Measurements from ENCODE around the gene CRIP2.

Gene CRIP2

GRCh38 chr14:105439710-105440553, 34.7 kb upstream of the CRIP2 start:
- Histone ChIP-seq H3K9ac (no peak overlapping the region), H3K27me3 (no peaks in the 10 kb centered on the region), H3K36me3 (peaks cover 50 to 84% (median 75%) of the 10 kb centered on the region in 11 experiments), H3K9me3 (replicated peaks in 1 of 11) (peaks cover 0 to 24% (median 5%) of the 10 kb centered on the region in 11 experiments; a peak in 10 of 22 replicates), H3K4me3 (no peak overlapping the region), H3K27ac (peak overlapping the region in 1 of 11 experiments; percentile 3; a peak in 1 of 22 replicates), H3K4me1 (peaks cover 17 to 78% (median 46%) of the 10 kb centered on the region in 10 experiments), H4K20me1 (peaks cover 65 to 99% (median 95%) of the 10 kb centered on the region in 11 experiments), H3K4me2 (no peak overlapping the region)
- no peak for TF ChIP-seq Cebpa-rat (IDR thresholded peaks at IDR 0.05)

GRCh38 chr14:105440554-105440900, 34.1 kb upstream of the CRIP2 start:
- Histone ChIP-seq H4K20me1 (peaks cover 66 to 99% (median 95%) of the 10 kb centered on the region in 11 experiments), H3K36me3 (peaks cover 50 to 78% (median 71%) of the 10 kb centered on the region in 11 experiments), H3K4me1 (peaks cover 16 to 78% (median 46%) of the 10 kb centered on the region in 10 experiments), H3K27ac (no peak overlapping the region), H3K4me3 (no peak overlapping the region), H3K27me3 (no peaks in the 10 kb centered on the region), H3K4me2 (0 out of 22 replicates have a peak overlapping the region, but pooled peaks of 1 of the 11 experiments have one; percentile 10), H3K9ac (no peak overlapping the region), H3K9me3 (replicated peaks in 1 of 11) (peaks cover 0 to 18% (median under 1%) of the 10 kb centered on the region in 11 experiments; a peak in 8 of 22 replicates)
- TF ChIP-seq Cebpa-rat (IDR thresholded peaks at IDR 0.05): no peak

- no peak overlapping the region for H3K4me3 ChIP-seq
- H3K27ac ChIP-seq: no peak overlapping the region
- peaks cover 12 to 78% (median 46%) of the 10 kb centered on the region in 10 experiments for H3K4me1 ChIP-seq
- H3K9ac ChIP-seq: no peak overlapping the region
- H3K36me3 ChIP-seq: peaks cover 50 to 77% (median 67%) of the 10 kb centered on the region in 11 experiments
- no peak for TF ChIP-seq Cebpa-rat (IDR thresholded peaks at IDR 0.05)
- peaks cover 66 to 99% (median 95%) of the 10 kb centered on the region in 11 experiments for H4K20me1 ChIP-seq
- H3K4me2 ChIP-seq: 0 out of 22 replicates have a peak overlapping the region, but pooled peaks of 1 of the 11 experiments have one; percentile 10
- no peaks in the 10 kb centered on the region for H3K27me3 ChIP-seq
- peaks cover 0 to 13% (median 0%) of the 10 kb centered on the region in 11 experiments; a peak in 7 of 22 replicates for H3K9me3 ChIP-seq (replicated peaks in 1 of 11)
Observed at GRCh38 chr14:105440992-105441391, 33.6 kb upstream of the CRIP2 start.

- Histone ChIP-seq H3K9me3 (replicated peaks in 1 of 11) (peaks cover 0 to 3% (median 0%) of the 10 kb centered on the region in 11 experiments; a peak in 3 of 22 replicates), H3K27ac (no peak overlapping the region), H3K27me3 (no peaks in the 10 kb centered on the region), H3K4me3 (no peak overlapping the region), H3K9ac (no peak overlapping the region; a peak in 1 of 22 replicates), H3K4me1 (peaks cover 12 to 78% (median 46%) of the 10 kb centered on the region in 10 experiments; a peak in 19 of 20 replicates), H3K4me2 (no peak overlapping the region), H3K36me3 (peaks cover 45 to 77% (median 64%) of the 10 kb centered on the region in 11 experiments), H4K20me1 (peaks cover 66 to 99% (median 95%) of the 10 kb centered on the region in 11 experiments)
- no peak for TF ChIP-seq Cebpa-rat (IDR thresholded peaks at IDR 0.05)
Observed at GRCh38 chr14:105442125-105442524, 32.5 kb upstream of the CRIP2 start.

- Histone ChIP-seq H3K4me2 (no peak overlapping the region), H3K4me3 (no peak overlapping the region), H3K9me3 (replicated peaks in 1 of 11) (no peaks in the 10 kb centered on the region), H3K4me1 (peaks cover 12 to 78% (median 47%) of the 10 kb centered on the region in 10 experiments; a peak in 19 of 20 replicates), H4K20me1 (peaks cover 66 to 99% (median 95%) of the 10 kb centered on the region in 11 experiments), H3K27ac (no peak overlapping the region), H3K36me3 (peaks cover 39 to 74% (median 58%) of the 10 kb centered on the region in 11 experiments), H3K9ac (no peak overlapping the region), H3K27me3 (no peaks in the 10 kb centered on the region)
- no peak for TF ChIP-seq Cebpa-rat (IDR thresholded peaks at IDR 0.05)
Observed at GRCh38 chr14:105442834-105443233, 31.8 kb upstream of the CRIP2 start.

GRCh38 chr14:105444859-105445258, 29.8 kb upstream of the CRIP2 start:
- H3K4me3 ChIP-seq: 0 out of 20 replicates have a peak overlapping the region, but pooled peaks of 1 of the 10 experiments have one; percentile 4
- no peaks in the 10 kb centered on the region for H3K27me3 ChIP-seq
- H3K4me2 ChIP-seq: peak overlapping the region; percentile 42 to 93 (median 77)
- peaks cover 12 to 73% (median 55%) of the 10 kb centered on the region in 10 experiments; a peak in 19 of 20 replicates for H3K4me1 ChIP-seq
- H3K36me3 ChIP-seq: peaks cover 34 to 68% (median 48%) of the 10 kb centered on the region in 11 experiments
- no peak for TF ChIP-seq Cebpa-rat (IDR thresholded peaks at IDR 0.05)
- peaks cover 64 to 99% (median 95%) of the 10 kb centered on the region in 11 experiments; a peak in 21 of 22 replicates for H4K20me1 ChIP-seq
- H3K9me3 ChIP-seq (replicated peaks in 1 of 11): no peaks in the 10 kb centered on the region
- peak overlapping the region in 4 of 11 experiments; percentile 26 to 60 (median 53); a peak in 8 of 22 replicates for H3K9ac ChIP-seq
- no peak overlapping the region for H3K27ac ChIP-seq

GRCh38 chr14:105445290-105445689, 29.3 kb upstream of the CRIP2 start:
- peaks cover 34 to 68% (median 48%) of the 10 kb centered on the region in 11 experiments for H3K36me3 ChIP-seq
- H3K9ac ChIP-seq: peak overlapping the region in 5 of 11 experiments; percentile 26 to 60 (median 50); a peak in 9 of 22 replicates
- peaks cover 12 to 69% (median 52%) of the 10 kb centered on the region in 10 experiments; a peak in 19 of 20 replicates for H3K4me1 ChIP-seq
- H3K27me3 ChIP-seq: no peaks in the 10 kb centered on the region
- H3K4me2 ChIP-seq: peak overlapping the region; percentile 42 to 93 (median 77)
- no peak for TF ChIP-seq Cebpa-rat (IDR thresholded peaks at IDR 0.05)
- 0 out of 20 replicates have a peak overlapping the region, but pooled peaks of 1 of the 10 experiments have one; percentile 4 for H3K4me3 ChIP-seq
- peaks cover 62 to 99% (median 95%) of the 10 kb centered on the region in 11 experiments; a peak in 21 of 22 replicates for H4K20me1 ChIP-seq
- no peak overlapping the region for H3K27ac ChIP-seq
- H3K9me3 ChIP-seq (replicated peaks in 1 of 11): no peaks in the 10 kb centered on the region

GRCh38 chr14:105445901-105446845, 28.4 kb upstream of the CRIP2 start:
- Histone ChIP-seq H3K4me2 (peak overlapping the region in 9 of 11 experiments; percentile 56 to 93 (median 77); a peak in 12 of 22 replicates), H3K9me3 (replicated peaks in 1 of 11) (no peaks in the 10 kb centered on the region), H3K4me1 (peaks cover 12 to 60% (median 49%) of the 10 kb centered on the region in 10 experiments; a peak in 19 of 20 replicates), H3K27ac (no peak overlapping the region; a peak in 1 of 22 replicates), H3K36me3 (peaks cover 36 to 68% (median 48%) of the 10 kb centered on the region in 11 experiments), H3K9ac (peak overlapping the region in 4 of 11 experiments; percentile 0 to 60 (median 53); a peak in 4 of 22 replicates), H4K20me1 (peaks cover 56 to 99% (median 94%) of the 10 kb centered on the region in 11 experiments; a peak in 21 of 22 replicates), H3K4me3 (no peak overlapping the region), H3K27me3 (no peaks in the 10 kb centered on the region)
- no peak for TF ChIP-seq Cebpa-rat (IDR thresholded peaks at IDR 0.05)
